Measurements from ENCODE around the gene CPA3. TPM values are rescaled to one million over a fixed set of nuclear protein-coding genes. Genes with fewer than 3 reads are reported as not detected.

The CPA3 gene
- total RNA-seq, 1 donor = not detected

GRCh38 chr3:148938306-148938705, 73.2 kb downstream of the CPA3 start:
- H3K4me3 ChIP-seq (ENCODE audit: low read depth, low read length) = no peak overlapping the region
- no peak for DNase-seq (ENCODE audit: low read depth)
- TF ChIP-seq CTCF (IDR thresholded peaks at IDR 0.05; ENCODE audit: insufficient read depth, low read depth, low read length) = no peak

- no peak for TF ChIP-seq CTCF (IDR thresholded peaks at IDR 0.05; ENCODE audit: insufficient read depth, low read depth, low read length)
- DNase-seq (ENCODE audit: low read depth) = no peak
- no peak overlapping the region for H3K4me3 ChIP-seq (ENCODE audit: low read depth, low read length)
These were observed 73.8 kb downstream of the CPA3 start for GRCh38 chr3:148938936-148939335.

GRCh38 chr3:148940983-148941382, 75.9 kb downstream of the CPA3 start:
- TF ChIP-seq CTCF (IDR thresholded peaks at IDR 0.05; ENCODE audit: insufficient read depth, low read depth, low read length) = no peak
- no peak for DNase-seq (ENCODE audit: low read depth)
- no peak overlapping the region for H3K4me3 ChIP-seq (ENCODE audit: low read depth, low read length)

GRCh38 chr3:148943506-148944205, 78.6 kb downstream of the CPA3 start:
- no peak overlapping the region for H3K4me3 ChIP-seq (ENCODE audit: low read depth, low read length)
- peak; percentile 83 for DNase-seq (ENCODE audit: low read depth)
- peak; percentile 74 for TF ChIP-seq CTCF (IDR thresholded peaks at IDR 0.05; ENCODE audit: insufficient read depth, low read depth, low read length)

GRCh38 chr3:148945116-148945515, 80.0 kb downstream of the CPA3 start:
- H3K4me3 ChIP-seq (ENCODE audit: low read depth, low read length) = no peak overlapping the region
- TF ChIP-seq CTCF (IDR thresholded peaks at IDR 0.05; ENCODE audit: insufficient read depth, low read depth, low read length) = no peak
- DNase-seq (ENCODE audit: low read depth) = no peak

Other genes with a start within 250 kb of the CPA3 start
- gene AGTR1, start 167.4 kb upstream of the CPA3 start, total RNA-seq = 0.43 and 1.6 TPM in 2 replicates
- gene CPB1, start 37.5 kb upstream of the CPA3 start, total RNA-seq = not detected in 2 replicates
- 33.2 and 43.6 TPM in 2 replicates for gene GYG1, start 126.2 kb downstream of the CPA3 start, total RNA-seq
- gene HLTF, start 221.2 kb downstream of the CPA3 start, total RNA-seq = 35.8 and 56.6 TPM in 2 replicates

Data from fibroblast of villous mesenchyme (primary cell).